IMR-90 (cell line): ENCODE data around the gene GRHL3. TPM values are rescaled to one million over a fixed set of nuclear protein-coding genes. Genes with fewer than 3 reads are reported as not detected.
A peak's percentile ranks its signal among the peaks of the same experiment; 100 is the strongest.

Source experiments
- ATAC-seq: fragments of 200-7000 bp; cut with Tn5 transposase; 2 replicates; pipeline ENCODE4 v1.9.1; 2020; ENCODE audit warnings: low read depth, mild to moderate bottlenecking, moderate library complexity
- BruUV-seq: library from RNA; stranded (reverse); fragments of 400-500 nt; replicated peaks from 2 replicates; lab custom pipeline; 2021; lab: Mats Ljungman, UMichigan
- CTCF ChIA-PET: fragments of 300-600 bp; formaldehyde crosslinking; extraction: SDS; loops from one replicate; lab custom pipeline; 2021; ENCODE audit warnings: antibody characterized with exemption; lab: Yijun Ruan, JAX
- POLR2A ChIA-PET: fragments of 300-600 bp; sonication (Branson Sonifier 250); formaldehyde crosslinking; loops from one replicate; lab custom pipeline; 2022; ENCODE audit warnings: antibody characterized with exemption; ENCODE audit not compliant: unreplicated experiment; lab: Charles Lee
- DNase-seq: peaks from one replicate; pipeline ENCODE4 v3.0.0; 2013
- H2AFZ ChIP-seq: replicated peaks from 2 replicates; pipeline ENCODE3; 2013; ENCODE audit warnings: low read length, mild to moderate bottlenecking; ENCODE audit not compliant: poor library complexity
- H2AK5ac ChIP-seq: 2 replicates; pipeline ENCODE4 v1.6.1; 2013; ENCODE audit warnings: low read depth, low read length, inconsistent platforms
- H2AK9ac ChIP-seq: replicated peaks from 2 replicates; pipeline ENCODE3; 2013; ENCODE audit warnings: mild to moderate bottlenecking, low read depth, low read length, moderate library complexity; ENCODE audit not compliant: poor library complexity
- H2BK120ac ChIP-seq: 2 replicates; pipeline ENCODE4 v1.6.1; 2013; ENCODE audit warnings: low read depth, low read length, inconsistent platforms
- H2BK15ac ChIP-seq: 3 replicates; pipeline ENCODE4 v1.6.1; 2013; ENCODE audit warnings: low read depth, low read length, inconsistent platforms
- H2BK20ac ChIP-seq: 2 replicates; pipeline ENCODE4 v1.6.1; 2013; ENCODE audit warnings: low read depth, mild to moderate bottlenecking, inconsistent platforms, low read length, moderate library complexity
- H2BK5ac ChIP-seq: 2 replicates; pipeline ENCODE4 v1.6.1; 2013; ENCODE audit warnings: mild to moderate bottlenecking, low read depth, low read length, inconsistent platforms; ENCODE audit not compliant: poor library complexity, severe bottlenecking
- H3K14ac ChIP-seq: replicated peaks from 2 replicates; pipeline ENCODE4 v1.6.1; 2013; ENCODE audit warnings: low read depth, low read length, inconsistent platforms
- H3K18ac ChIP-seq: 2 replicates; pipeline ENCODE4 v1.6.1; 2013; ENCODE audit warnings: low read depth, low read length, control low read depth
- H3K23ac ChIP-seq: 2 replicates; pipeline ENCODE4 v1.6.1; 2013; ENCODE audit warnings: low read depth, low read length, inconsistent platforms
- H3K27ac ChIP-seq: 2 replicates; pipeline ENCODE4 v1.5.1; 2013; ENCODE audit warnings: mild to moderate bottlenecking, control low read depth, low read length; ENCODE audit not compliant: insufficient read depth
- H3K27me3 ChIP-seq: 2 replicates; pipeline ENCODE4 v1.6.1; 2013; ENCODE audit warnings: low read length; ENCODE audit not compliant: control insufficient read depth, insufficient read depth
- H3K36me3 ChIP-seq: 2 replicates; pipeline ENCODE4 v1.6.1; 2013; ENCODE audit warnings: low read length, mixed read lengths; ENCODE audit not compliant: control insufficient read depth, insufficient read depth
- H3K4ac ChIP-seq: 2 replicates; pipeline ENCODE4 v1.6.1; 2013; ENCODE audit warnings: low read depth, low read length, inconsistent platforms
- H3K4me1 ChIP-seq: 2 replicates; pipeline ENCODE4 v1.6.1; 2013; ENCODE audit warnings: low read length, mixed read lengths; ENCODE audit not compliant: control insufficient read depth, insufficient read depth
- H3K4me2 ChIP-seq: 2 replicates; pipeline ENCODE4 v1.6.1; 2013; ENCODE audit warnings: low read depth, mild to moderate bottlenecking, control low read depth, low read length, moderate library complexity
- H3K4me3 ChIP-seq: 2 replicates; pipeline ENCODE4 v1.5.1; 2013; ENCODE audit warnings: low read depth, mild to moderate bottlenecking, control low read depth, low read length, moderate library complexity; ENCODE audit not compliant: insufficient read depth
- H3K56ac ChIP-seq: 2 replicates; pipeline ENCODE4 v1.6.1; 2013; ENCODE audit warnings: low read length, inconsistent platforms; ENCODE audit not compliant: insufficient read depth; ENCODE audit errors: extremely low read depth
- H3K79me1 ChIP-seq, 2 experiments: 2 replicates each; pipeline ENCODE4 v1.6.1; 2013; ENCODE audit warnings: low read length in 2 of 2, inconsistent platforms in 1 of 2, low read depth in 1 of 2
- H3K9ac ChIP-seq: 2 replicates; pipeline ENCODE4 v1.6.1; 2013; ENCODE audit warnings: low read depth, low read length, control low read depth
- H3K9me1 ChIP-seq: 2 replicates; pipeline ENCODE4 v1.6.1; 2013; ENCODE audit warnings: low read length, inconsistent platforms; ENCODE audit not compliant: insufficient read depth
- H3K9me3 ChIP-seq: 2 replicates; pipeline ENCODE4 v1.6.1; 2013; ENCODE audit warnings: low read length; ENCODE audit not compliant: control insufficient read depth, insufficient read depth
- H4K20me1 ChIP-seq: 2 replicates; pipeline ENCODE4 v1.6.1; 2013; ENCODE audit warnings: low read length, inconsistent platforms; ENCODE audit not compliant: insufficient read depth
- H4K5ac ChIP-seq: 2 replicates; pipeline ENCODE4 v1.6.1; 2013; ENCODE audit warnings: mild to moderate bottlenecking, low read depth, low read length, control low read depth
- H4K8ac ChIP-seq, 2 experiments: 2 replicates each; pipeline ENCODE4 v1.6.1; 2013; ENCODE audit warnings: low read depth in 2 of 2, low read length in 2 of 2, control low read depth in 1 of 2, inconsistent platforms in 1 of 2
- H4K91ac ChIP-seq: 2 replicates; pipeline ENCODE4 v1.6.1; 2013; ENCODE audit warnings: low read depth, low read length, inconsistent platforms; ENCODE audit not compliant: insufficient read depth
- BHLHE40 ChIP-seq: fragments of 150-350 bp; IDR thresholded peaks from 2 replicates; pipeline ENCODE4 v1.6.1; 2016; ENCODE audit warnings: mild to moderate bottlenecking, low read depth, low read length
- MAZ ChIP-seq: IDR thresholded peaks from 2 replicates; pipeline ENCODE4 v1.6.1; 2012; ENCODE audit warnings: low read depth, mild to moderate bottlenecking, low read length, improper control_type of control experiment, moderate library complexity, borderline replicate concordance
- NFE2L2 ChIP-seq: fragments of 150-350 bp; IDR thresholded peaks from 2 replicates; pipeline ENCODE4 v1.6.1; 2016; ENCODE audit warnings: low read depth, mild to moderate bottlenecking, low read length
- RCOR1 ChIP-seq: IDR thresholded peaks from 2 replicates; pipeline ENCODE4 v1.6.1; 2012; ENCODE audit warnings: mild to moderate bottlenecking, low read length, improper control_type of control experiment; ENCODE audit not compliant: insufficient replicate concordance
- RFX5 ChIP-seq: IDR thresholded peaks from 2 replicates; pipeline ENCODE4 v1.8.0; 2012; ENCODE audit warnings: low read depth, mild to moderate bottlenecking, low read length, moderate library complexity
- WGBS, 2 experiments: methylation state at CpG; one replicate each; pipeline versions ENCODE4 v1.1.5 to v1.1.7; 2013; ENCODE audit warnings: missing lambda C conversion rate in 2 of 2; ENCODE audit not compliant: insufficient read length in 1 of 2; ENCODE audit errors: extremely low coverage in 2 of 2; 5-methylcytosine and 5-hydroxymethylcytosine counted together
- dilution Hi-C: fragments of 300-500 bp; cut with HindIII; formaldehyde crosslinking; loops from one replicate; pipeline ENCODE4 v1.14.3; 2018; ENCODE audit warnings: low sequenced_read_pairs; ENCODE audit not compliant: unreplicated experiment
- in situ Hi-C: fragments of 300-500 bp; cut with MboI; formaldehyde crosslinking; loops from 3 replicates; pipeline ENCODE4 v1.14.3; 2019; ENCODE audit warnings: low sequenced_read_pairs, inconsistent platforms, mixed read lengths
- intact Hi-C: fragments of 100-400 bp; cut with micrococcal nuclease; formaldehyde crosslinking; loops from 2 replicates; pipeline ENCODE4 v1.10.0; 2022
- polyA plus RNA-seq, 3 experiments: library from polyadenylated mRNA; depleted of rRNA; stranded (reverse); fragments of >200 nt; gene quantifications; 2 replicates each; pipeline ENCODE4 v1.2.3, GENCODE V29; 2012; ENCODE audit warnings: low replicate concordance in 1 of 3
- total RNA-seq: library from RNA; depleted of rRNA; stranded (reverse); fragments of >200 nt; gene quantifications from 2 replicates; pipeline ENCODE4 v1.2.3, GENCODE V29; 2012
- TF ChIP-seq, protein P1 (sequence below): fragments of 150-350 bp; IDR thresholded peaks from 2 replicates; pipeline ENCODE4 v1.6.1; 2017; ENCODE audit warnings: mild to moderate bottlenecking, antibody characterized with exemption, low read length, low read depth

GRHL3 gene
- total and polyA plus RNA-seq, 2 of the 4 experiments (the other 2 are of a cell fraction) = not detected

DNA sequence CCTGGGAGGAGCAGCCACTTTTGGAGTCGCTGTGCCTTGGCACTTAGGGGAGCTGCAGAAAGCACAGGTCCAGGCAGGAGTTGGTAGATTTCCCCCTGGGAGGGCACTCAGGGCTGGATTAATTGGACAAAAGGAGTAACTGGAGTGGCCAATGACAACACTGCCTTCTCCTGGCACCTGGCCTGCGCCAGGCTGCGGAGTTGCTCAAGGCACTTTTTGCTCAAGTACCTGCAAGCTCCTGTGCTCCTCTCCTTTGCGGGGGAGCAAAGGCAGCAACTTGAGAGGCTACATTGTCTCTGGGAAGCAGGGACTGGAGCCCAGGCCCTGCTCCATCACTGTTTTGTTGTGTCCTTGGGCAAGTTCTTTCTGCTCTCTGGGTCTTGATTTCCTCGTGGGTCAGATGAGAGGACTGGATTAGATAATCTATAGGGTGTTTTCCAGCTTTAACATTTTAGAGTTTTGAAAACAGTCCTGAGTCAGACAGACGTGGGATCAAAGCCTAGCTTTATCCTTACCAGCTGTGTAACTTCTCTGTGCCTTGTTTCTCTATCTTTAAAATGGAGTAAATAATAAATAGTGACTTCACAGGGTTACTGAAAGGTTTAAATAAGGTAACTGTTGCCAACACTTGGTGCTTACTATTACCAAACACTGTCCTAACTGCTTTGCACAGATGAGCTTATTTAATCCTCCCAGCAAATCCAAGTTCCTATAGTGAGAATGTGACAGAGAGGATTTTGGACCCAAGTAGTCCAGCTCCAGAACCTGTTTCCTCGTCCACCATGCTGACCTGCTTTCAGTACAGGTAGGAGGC, 18.0 kb upstream of the GRHL3 start:
- no peak overlapping the region for H2BK120ac ChIP-seq
- no peak overlapping the region; the same call in 1 of the 2 replicates for H3K4me2 ChIP-seq
- ATAC-seq (peak; percentile 46), DNase-seq (no peak)
- H3K9me3 ChIP-seq = no peaks in the 10 kb centered on the region
- no peak overlapping the region for H2AFZ ChIP-seq
- H4K8ac ChIP-seq = no peak overlapping the region
- H2AK5ac ChIP-seq = no peak overlapping the region; the same call in 1 of the 2 replicates
- dilution Hi-C loops = no loop called here
- POLR2A ChIA-PET = no interaction called here
- no peak overlapping the region for H3K27ac ChIP-seq
- H3K9ac ChIP-seq = no peak overlapping the region
- H2BK15ac ChIP-seq = no peak overlapping the region
- TF ChIP-seq MAZ = no peak
- TF ChIP-seq RFX5 = no peak
- TF ChIP-seq, protein P1, sequence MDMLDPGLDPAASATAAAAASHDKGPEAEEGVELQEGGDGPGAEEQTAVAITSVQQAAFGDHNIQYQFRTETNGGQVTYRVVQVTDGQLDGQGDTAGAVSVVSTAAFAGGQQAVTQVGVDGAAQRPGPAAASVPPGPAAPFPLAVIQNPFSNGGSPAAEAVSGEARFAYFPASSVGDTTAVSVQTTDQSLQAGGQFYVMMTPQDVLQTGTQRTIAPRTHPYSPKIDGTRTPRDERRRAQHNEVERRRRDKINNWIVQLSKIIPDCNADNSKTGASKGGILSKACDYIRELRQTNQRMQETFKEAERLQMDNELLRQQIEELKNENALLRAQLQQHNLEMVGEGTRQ = no peak
- TF ChIP-seq BHLHE40 = no peak
- TF ChIP-seq NFE2L2 = no peak
- no peak for TF ChIP-seq RCOR1
- H3K79me1 ChIP-seq = no peaks in the 10 kb centered on the region
- H3K9me1 ChIP-seq = no peaks in the 10 kb centered on the region
- peaks cover 37% of the 10 kb centered on the region for H3K27me3 ChIP-seq
- CTCF ChIA-PET = interaction anchor here (1.3 to 1.6 kb wide), 2 partner anchors 12 to 100 kb away, joined by 3 to 4 read pairs; no protein-coding TSS in a partner anchor
- H3K18ac ChIP-seq = no peak overlapping the region
- no TSS peak for BruUV-seq
- H3K4me1 ChIP-seq = peaks cover 8% of the 10 kb centered on the region
- H3K4ac ChIP-seq = no peak overlapping the region
- no peak overlapping the region for H2BK5ac ChIP-seq
- no peak overlapping the region for H2AK9ac ChIP-seq
- H3K36me3 ChIP-seq = no peaks in the 10 kb centered on the region
- H4K20me1 ChIP-seq = no peaks in the 10 kb centered on the region
- in situ Hi-C loops = no loop called here
- intact Hi-C loops = no loop called here
- no peak overlapping the region for H3K4me3 ChIP-seq
- no peak overlapping the region for H4K5ac ChIP-seq
- 92% methylated on average over 4 of the region's 7 CpGs; no CpG with 5 or more reads in 1 of the 2 experiments for WGBS, 2 experiments
- H3K56ac ChIP-seq = no peak overlapping the region
- no peak overlapping the region for H2BK20ac ChIP-seq
- H3K14ac ChIP-seq = no peak overlapping the region
- H3K23ac ChIP-seq = no peak overlapping the region
- H4K91ac ChIP-seq = no peak overlapping the region
